SK-N-MC (cell line): ENCODE data around the gene MME.

Source experiments
- EZH2 ChIP-seq: fragments of 200-600 bp; sonication (generic); IDR thresholded peaks from one replicate; pipeline ENCODE4 v1.6.1; 2017; ENCODE audit warnings: antibody characterized with exemption
- POLR2AphosphoS5 ChIP-seq: IDR thresholded peaks from 2 replicates; pipeline ENCODE4 v1.6.1; 2012; ENCODE audit warnings: mild to moderate bottlenecking, low read depth, low read length, borderline replicate concordance

DNA sequence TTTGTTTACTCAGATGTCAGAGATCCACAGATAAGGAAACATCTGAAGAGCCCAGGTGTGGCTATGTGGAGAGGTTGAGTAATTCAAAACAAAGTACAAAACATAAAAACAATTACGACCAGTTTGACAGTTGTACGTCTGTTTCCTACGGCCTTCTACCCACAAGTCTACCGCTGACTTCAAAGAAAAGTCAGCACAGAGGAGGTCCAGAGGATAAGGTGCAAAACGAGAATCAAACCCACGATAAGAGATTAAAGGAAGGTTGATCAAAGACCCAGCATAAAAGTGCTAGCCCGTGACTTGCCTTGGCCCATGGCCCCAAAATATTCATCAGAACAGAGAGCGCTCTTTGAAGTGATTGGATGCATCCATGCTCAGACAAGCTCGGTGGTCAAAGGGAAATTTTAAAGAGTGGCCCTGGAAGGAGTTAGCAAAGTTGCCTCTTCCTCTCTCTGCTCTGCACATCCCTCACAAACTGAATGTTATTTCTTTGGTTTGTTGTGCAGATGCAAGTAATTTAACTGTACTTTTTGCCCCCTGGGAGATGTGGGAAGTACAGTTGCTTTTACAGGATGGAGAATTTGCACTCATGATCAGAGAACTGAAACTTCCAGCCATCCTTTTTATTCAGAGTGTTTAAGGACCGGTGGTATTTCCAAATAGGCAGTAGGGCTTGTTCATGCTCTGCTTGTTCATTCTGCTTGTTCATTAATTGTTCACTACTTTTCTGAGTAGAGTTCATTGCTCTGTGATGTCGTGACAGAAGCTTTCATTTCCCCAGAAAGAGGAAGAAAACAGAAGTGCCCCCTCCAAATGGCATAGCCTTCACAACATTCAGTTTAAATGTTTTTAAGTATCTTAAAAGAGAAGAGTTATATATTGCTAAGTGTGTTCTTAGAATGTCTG is 31.1 kb downstream of the MME start:
- TF ChIP-seq EZH2 (no peak), POLR2AphosphoS5 (no peak)
